ENCODE results near the gene GALNT14.

Gene GALNT14

GRCh38 chr2:31033032-31033431 is 105.2 kb downstream of the GALNT14 start:
- peak; percentile 11; the same call in 1 of the 2 replicates for TF ChIP-seq CTCF (IDR thresholded peaks at IDR 0.05; ENCODE audit: borderline replicate concordance, insufficient read depth, low read depth, low read length)
- H3K4me3 ChIP-seq (ENCODE audit: low read depth, low read length), result no peak overlapping the region

- H3K4me3 ChIP-seq (ENCODE audit: low read depth, low read length), result no peak overlapping the region
- no peak for TF ChIP-seq CTCF (IDR thresholded peaks at IDR 0.05; ENCODE audit: borderline replicate concordance, insufficient read depth, low read depth, low read length)
These were observed 105.8 kb downstream of the GALNT14 start for GRCh38 chr2:31032475-31032874.

GRCh38 chr2:31031132-31031706 is 107.0 kb downstream of the GALNT14 start:
- no peak for TF ChIP-seq CTCF (IDR thresholded peaks at IDR 0.05; ENCODE audit: borderline replicate concordance, insufficient read depth, low read depth, low read length)
- H3K4me3 ChIP-seq (ENCODE audit: low read depth, low read length), result no peak overlapping the region

GRCh38 chr2:31028417-31028816 is 109.8 kb downstream of the GALNT14 start:
- no peak overlapping the region for H3K4me3 ChIP-seq (ENCODE audit: low read depth, low read length)
- TF ChIP-seq CTCF (IDR thresholded peaks at IDR 0.05; ENCODE audit: borderline replicate concordance, insufficient read depth, low read depth, low read length), result no peak

DNA sequence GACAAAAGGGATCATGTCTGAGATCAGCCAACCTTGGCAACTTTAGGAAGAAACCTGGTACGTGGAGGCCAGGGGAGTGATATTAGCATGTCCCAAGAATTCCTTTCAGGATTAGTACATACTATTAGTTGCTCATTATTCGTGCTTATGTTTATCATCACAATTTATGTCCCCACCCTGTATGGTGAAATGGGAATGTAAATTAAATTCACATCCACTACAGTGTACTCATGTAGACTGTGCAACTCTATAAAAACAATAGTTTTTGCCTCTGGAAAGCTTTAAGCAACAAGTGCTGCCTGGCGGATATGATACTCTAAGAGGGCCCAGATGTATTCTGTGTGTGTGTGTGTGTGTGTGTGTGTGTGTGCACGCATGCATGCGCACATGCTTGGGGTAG is 110.7 kb downstream of the GALNT14 start:
- no peak overlapping the region for H3K4me3 ChIP-seq (ENCODE audit: low read depth, low read length)
- TF ChIP-seq CTCF (IDR thresholded peaks at IDR 0.05; ENCODE audit: borderline replicate concordance, insufficient read depth, low read depth, low read length), result no peak

DNA sequence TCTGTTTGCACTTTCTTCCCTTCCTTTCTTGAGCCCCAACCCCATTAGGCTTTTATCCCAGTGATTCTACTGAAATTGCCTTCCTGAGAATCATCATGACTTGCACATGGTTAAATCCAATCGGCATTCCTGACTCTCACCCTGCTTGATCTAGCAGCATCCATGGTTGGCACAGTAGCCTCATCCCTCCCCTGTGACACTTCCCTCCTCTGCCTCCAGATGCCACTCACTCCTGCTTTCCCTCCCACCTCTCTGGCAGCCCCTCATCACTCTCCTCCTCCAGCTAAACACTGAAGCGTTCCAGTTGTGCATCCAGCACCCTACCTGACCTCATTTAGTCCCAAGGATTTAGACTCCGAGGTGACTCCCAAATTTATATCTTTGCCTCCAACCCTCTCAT is 114.7 kb downstream of the GALNT14 start:
- TF ChIP-seq CTCF (IDR thresholded peaks at IDR 0.05; ENCODE audit: borderline replicate concordance, insufficient read depth, low read depth, low read length), result no peak
- no peak overlapping the region for H3K4me3 ChIP-seq (ENCODE audit: low read depth, low read length)

DNA sequence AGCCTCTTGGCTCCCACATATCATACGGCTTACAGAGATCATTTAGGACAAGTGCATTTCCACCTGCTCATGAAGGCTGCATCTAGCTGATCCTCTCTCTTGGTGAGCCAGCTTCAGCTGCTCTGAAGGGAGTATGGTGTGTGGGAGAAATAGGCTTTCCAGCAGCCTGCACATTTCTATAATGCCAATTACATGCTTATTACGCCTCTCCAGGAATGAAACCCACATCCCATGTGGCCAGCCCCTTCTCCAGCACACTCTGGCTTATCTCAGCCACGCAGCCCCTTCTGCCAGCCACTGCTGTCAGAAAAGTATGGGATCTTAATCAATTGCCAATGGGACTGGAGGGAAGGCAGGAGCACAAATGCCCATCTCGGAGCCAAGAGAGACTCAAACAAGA is 117.5 kb downstream of the GALNT14 start:
- no peak for TF ChIP-seq CTCF (IDR thresholded peaks at IDR 0.05; ENCODE audit: borderline replicate concordance, insufficient read depth, low read depth, low read length)
- no peak overlapping the region for H3K4me3 ChIP-seq (ENCODE audit: low read depth, low read length)

All from GM12875 (cell line).